ENCODE results near the gene USP48.
"Not testable (repeated sequence)": the region's sequence is repeated elsewhere in the genome, so short reads cannot be mapped to it uniquely, and the experiment has no call there.

USP48 gene

GRCh38 chr1:21634806-21635535 lies 148.0 kb downstream of the USP48 start:
- no peak for DNase-seq (ENCODE audit: low read depth)

DNA sequence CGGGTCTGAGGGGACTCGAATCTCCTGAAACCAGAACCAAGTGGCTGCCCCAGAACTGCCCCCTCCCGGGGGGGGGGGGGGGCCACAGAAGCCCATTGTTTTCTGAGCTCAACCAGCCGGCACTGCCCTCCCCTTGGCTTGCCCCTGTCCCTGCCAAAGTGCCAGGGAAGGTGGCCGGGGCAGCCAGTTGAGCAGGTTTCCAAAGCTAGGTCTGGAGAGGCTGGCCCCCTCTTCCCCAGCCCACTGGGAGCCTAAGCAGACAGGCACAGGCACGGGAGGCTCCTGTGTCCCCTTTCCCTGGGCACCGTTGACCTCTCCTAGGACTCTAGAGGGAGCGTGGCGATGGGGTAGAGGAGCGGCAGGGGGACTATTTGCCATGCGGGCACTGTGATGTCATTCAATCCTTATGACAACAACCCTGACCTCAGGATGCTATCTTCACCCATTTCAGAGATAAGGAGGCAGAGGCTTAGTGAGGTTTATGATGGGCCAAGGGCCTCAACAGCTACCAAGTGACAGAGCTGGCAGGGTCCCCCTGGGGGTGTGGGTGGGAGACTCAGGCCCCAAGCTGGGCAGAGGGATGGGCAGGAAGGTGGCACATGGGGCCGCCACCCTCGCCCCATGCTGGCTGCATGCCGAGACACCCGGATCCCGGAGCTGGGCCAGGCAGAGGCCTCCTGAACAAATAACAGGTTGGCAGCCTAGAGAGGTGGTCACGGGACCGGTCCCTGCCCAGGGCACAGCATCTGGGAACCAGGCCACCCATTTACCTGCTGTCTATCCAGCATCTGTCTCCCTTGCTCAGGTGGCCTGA lies 148.8 kb downstream of the USP48 start:
- no peak for DNase-seq (ENCODE audit: low read depth)

DNA sequence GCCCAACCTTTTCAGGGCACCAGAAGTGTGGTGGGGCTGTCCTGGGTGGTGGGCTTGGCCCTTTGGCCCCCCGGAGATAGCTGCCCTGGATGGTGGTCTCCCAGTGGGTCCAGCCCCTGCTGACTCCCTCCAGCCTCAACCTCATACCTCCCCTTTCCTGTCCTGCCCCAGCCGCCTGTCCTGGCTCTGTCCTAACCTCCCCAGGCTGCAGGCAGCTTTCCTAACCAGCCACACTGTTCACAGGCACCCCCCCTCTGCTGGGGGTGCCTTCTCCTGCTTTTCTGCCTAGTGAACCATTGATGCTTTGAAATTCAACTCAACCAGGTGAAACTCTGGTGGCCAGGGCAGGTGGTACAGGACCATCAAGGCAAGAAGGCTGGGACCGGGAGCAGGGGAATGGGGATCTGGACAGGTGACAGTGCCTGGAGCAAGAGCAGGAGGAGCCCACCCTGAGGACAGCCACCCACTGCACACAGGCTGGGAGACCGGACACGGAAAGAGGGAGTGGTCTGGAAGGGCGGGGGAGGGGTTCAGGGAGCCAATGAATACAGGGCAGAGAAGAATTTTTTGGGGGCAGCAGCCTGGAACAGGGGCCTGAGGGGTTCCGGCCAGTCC lies 149.7 kb downstream of the USP48 start:
- no peak for DNase-seq (ENCODE audit: low read depth)

GRCh38 chr1:21631944-21632887 lies 150.7 kb downstream of the USP48 start:
- no peak for DNase-seq (ENCODE audit: low read depth)

- not testable (repeated sequence) for DNase-seq (ENCODE audit: low read depth)
These were observed 151.4 kb downstream of the USP48 start for GRCh38 chr1:21631590-21631943.

- DNase-seq (ENCODE audit: low read depth): no peak
These were observed 152.2 kb downstream of the USP48 start for GRCh38 chr1:21630571-21631343.

DNA sequence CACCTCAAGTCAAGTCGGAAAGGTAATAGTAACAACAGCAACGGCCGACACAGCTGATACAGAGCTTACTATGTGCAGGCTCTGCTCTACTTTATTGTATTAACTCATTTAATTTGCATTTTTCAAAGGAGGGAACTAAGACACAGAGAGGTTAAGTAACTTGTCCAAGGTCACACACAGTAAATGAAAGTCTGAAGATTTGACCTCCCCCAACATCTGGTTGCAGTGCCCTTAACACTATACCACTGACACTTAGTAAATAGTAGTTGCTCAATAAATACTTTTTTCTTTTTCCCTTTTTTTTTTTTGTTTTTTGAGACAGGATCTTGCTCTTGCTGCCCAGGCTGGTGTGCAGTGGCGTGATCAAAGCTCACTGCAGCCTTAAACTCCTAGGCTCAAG lies 153.0 kb downstream of the USP48 start:
- DNase-seq (ENCODE audit: low read depth): no peak

DNA sequence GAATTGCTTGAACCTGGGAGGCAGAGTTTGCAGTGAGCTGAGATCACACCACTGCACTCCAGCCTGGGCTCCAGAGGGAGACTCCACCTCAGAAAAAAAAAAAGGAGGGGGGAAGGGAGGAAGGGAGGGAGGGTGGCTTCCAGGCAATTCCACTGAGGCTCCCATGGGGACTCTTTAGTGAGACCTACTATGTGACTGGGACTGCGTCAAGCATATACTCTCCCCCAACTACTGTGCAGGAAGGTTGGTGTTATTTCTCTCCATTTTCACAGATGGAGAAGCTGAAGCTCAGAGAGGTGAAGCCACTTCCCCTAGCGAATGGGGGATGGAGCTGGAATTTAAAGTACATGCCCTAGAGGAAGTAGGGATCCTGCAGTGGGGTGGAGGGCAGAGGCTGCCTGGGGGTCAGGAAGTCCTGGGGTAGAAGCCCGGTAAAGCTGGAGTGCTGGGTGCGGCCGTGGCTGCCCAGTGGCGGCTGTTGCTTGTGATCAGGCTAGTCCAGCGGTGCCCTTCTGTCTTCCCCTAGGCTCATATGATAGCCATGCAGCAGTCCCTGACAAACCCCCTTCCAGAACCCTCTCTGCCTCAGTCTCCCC lies 154.1 kb downstream of the USP48 start:
- DNase-seq (ENCODE audit: low read depth): no peak
